DND-41 (cell line): ENCODE results near the gene MT1M.

Experiments
- ATAC-seq: fragments of 200-7000 bp; cut with Tn5 transposase; 3 replicates; pipeline ENCODE4 v1.9.1; 2021; ENCODE audit warnings: low read depth; ENCODE audit not compliant: insufficient read depth
- DNase-seq: peaks from one replicate; pipeline ENCODE4 v3.0.0-alpha.2; 2020
- H2AFZ ChIP-seq: 2 replicates; pipeline ENCODE4 v1.6.0; 2012; ENCODE audit warnings: low read depth, low read length
- H3K27ac ChIP-seq: 2 replicates; pipeline ENCODE4 v1.5.1; 2012; ENCODE audit warnings: low read length, inconsistent platforms
- H3K27me3 ChIP-seq: fragments of 200-600 bp; sonication (generic); 2 replicates; pipeline ENCODE4 v1.6.0; 2012; ENCODE audit warnings: low read length, mild to moderate bottlenecking, inconsistent platforms; ENCODE audit not compliant: insufficient read depth, poor library complexity
- H3K36me3 ChIP-seq: 2 replicates; pipeline ENCODE4 v1.5.1; 2012; ENCODE audit warnings: low read length, inconsistent platforms; ENCODE audit not compliant: insufficient read depth
- H3K4me1 ChIP-seq: 2 replicates; pipeline ENCODE4 v1.5.1; 2012; ENCODE audit warnings: mild to moderate bottlenecking, low read length; ENCODE audit not compliant: insufficient read depth
- H3K4me2 ChIP-seq: 2 replicates; pipeline ENCODE4 v1.6.0; 2012; ENCODE audit warnings: mild to moderate bottlenecking, moderate library complexity, low read length, inconsistent platforms; ENCODE audit not compliant: insufficient read depth
- H3K4me3 ChIP-seq, 2 experiments: fragments of 200-600 bp in 1 of 2; shearing (Covaris generic) in 1 of 2; 2 replicates each; pipeline ENCODE4 v1.5.1; 2012 to 2016; ENCODE audit warnings: inconsistent platforms in 2 of 2, low read length in 2 of 2, mild to moderate bottlenecking in 2 of 2, low read depth in 1 of 2, moderate library complexity in 1 of 2
- H3K79me2 ChIP-seq: 2 replicates; pipeline ENCODE4 v1.6.0; 2012; ENCODE audit warnings: low read length, inconsistent platforms; ENCODE audit not compliant: insufficient read depth
- H3K9ac ChIP-seq: 2 replicates; pipeline ENCODE4 v1.6.0; 2012; ENCODE audit warnings: low read depth, mild to moderate bottlenecking, inconsistent platforms, low read length, moderate library complexity
- H3K9me3 ChIP-seq: 2 replicates; pipeline ENCODE4 v1.5.1; 2012; ENCODE audit warnings: low read length, moderate library complexity, mild to moderate bottlenecking, inconsistent platforms; ENCODE audit not compliant: insufficient read depth, severe bottlenecking
- H4K20me1 ChIP-seq: 2 replicates; pipeline ENCODE4 v1.6.0; 2012; ENCODE audit warnings: low read length; ENCODE audit not compliant: insufficient read depth
- EZH2 ChIP-seq: IDR thresholded peaks from 3 replicates; pipeline ENCODE4 v1.6.1; 2012; ENCODE audit warnings: borderline replicate concordance, low read depth, mild to moderate bottlenecking, moderate library complexity, low read length, inconsistent platforms; ENCODE audit not compliant: severe bottlenecking
- TF ChIP-seq, protein P1 (sequence below): IDR thresholded peaks from 2 replicates; pipeline ENCODE4 v1.5.1; 2012; ENCODE audit warnings: borderline replicate concordance, low read length, moderate library complexity, mild to moderate bottlenecking; ENCODE audit not compliant: poor library complexity, severe bottlenecking; ENCODE audit errors: extremely low read depth

The MT1M gene

DNA sequence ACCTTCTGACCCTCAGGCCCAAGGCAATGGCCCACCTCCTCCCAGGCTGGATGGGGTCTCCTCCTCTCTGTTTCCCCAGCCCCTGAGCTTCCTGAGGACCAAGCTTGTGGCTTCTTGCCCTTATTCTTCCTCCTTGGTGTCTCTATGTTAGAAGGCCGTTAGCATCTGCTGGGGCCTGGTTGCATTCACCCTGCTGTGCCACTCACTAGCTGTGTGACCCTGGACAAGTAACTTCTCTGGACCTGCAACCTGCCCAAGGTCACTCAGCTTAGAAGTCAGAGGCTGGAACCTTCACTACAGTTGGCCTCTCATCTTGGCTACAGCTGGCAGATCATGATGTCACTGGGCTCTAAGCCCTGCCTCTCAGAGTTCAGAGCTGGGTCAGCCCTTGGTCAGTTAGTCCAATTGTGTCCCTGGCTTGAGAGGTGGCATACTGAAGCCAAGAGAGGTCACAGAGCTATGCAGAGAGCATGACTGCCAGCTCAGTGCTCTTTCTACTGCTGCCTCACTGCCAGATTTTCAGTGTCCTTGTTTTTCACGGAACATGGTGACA, 21.1 kb upstream of the MT1M start:
- no peaks in the 10 kb centered on the region for H3K36me3 ChIP-seq
- H3K4me2 ChIP-seq, result no peak overlapping the region
- H3K4me3 ChIP-seq, result no peak overlapping the region
- H4K20me1 ChIP-seq, result no peaks in the 10 kb centered on the region
- no peaks in the 10 kb centered on the region for H3K27me3 ChIP-seq
- ATAC-seq (no peak), DNase-seq (no peak)
- no peak overlapping the region for H3K9ac ChIP-seq
- 0 out of 2 replicates have a peak overlapping the region, but pooled peaks have one; percentile 62 for H3K27ac ChIP-seq
- no peaks in the 10 kb centered on the region for H3K79me2 ChIP-seq
- TF ChIP-seq, protein P1, sequence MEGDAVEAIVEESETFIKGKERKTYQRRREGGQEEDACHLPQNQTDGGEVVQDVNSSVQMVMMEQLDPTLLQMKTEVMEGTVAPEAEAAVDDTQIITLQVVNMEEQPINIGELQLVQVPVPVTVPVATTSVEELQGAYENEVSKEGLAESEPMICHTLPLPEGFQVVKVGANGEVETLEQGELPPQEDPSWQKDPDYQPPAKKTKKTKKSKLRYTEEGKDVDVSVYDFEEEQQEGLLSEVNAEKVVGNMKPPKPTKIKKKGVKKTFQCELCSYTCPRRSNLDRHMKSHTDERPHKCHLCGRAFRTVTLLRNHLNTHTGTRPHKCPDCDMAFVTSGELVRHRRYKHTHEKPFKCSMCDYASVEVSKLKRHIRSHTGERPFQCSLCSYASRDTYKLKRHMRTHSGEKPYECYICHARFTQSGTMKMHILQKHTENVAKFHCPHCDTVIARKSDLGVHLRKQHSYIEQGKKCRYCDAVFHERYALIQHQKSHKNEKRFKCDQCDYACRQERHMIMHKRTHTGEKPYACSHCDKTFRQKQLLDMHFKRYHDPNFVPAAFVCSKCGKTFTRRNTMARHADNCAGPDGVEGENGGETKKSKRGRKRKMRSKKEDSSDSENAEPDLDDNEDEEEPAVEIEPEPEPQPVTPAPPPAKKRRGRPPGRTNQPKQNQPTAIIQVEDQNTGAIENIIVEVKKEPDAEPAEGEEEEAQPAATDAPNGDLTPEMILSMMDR, result no peak
- TF ChIP-seq EZH2, result no peak
- no peak overlapping the region for H2AFZ ChIP-seq
- H3K9me3 ChIP-seq, result no peaks in the 10 kb centered on the region
- H3K4me1 ChIP-seq, result peaks cover 41% of the 10 kb centered on the region

DNA sequence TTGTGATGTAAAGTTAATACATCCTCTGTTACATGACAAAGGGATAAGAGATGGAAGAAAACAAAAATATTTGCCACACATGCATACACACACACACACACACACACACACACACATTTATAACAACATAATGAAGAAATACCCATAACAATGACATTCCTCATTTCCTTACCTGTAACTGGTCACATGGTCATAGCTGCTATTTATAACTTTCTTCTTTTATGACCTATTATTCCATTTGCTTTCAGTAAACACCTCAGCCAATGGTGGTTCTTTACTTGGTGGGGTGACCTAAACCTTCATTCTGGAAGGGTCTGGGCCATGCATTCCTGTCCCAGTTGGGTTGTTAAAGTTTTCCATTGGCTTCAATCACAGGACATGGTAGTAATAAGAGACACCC, 18.8 kb upstream of the MT1M start:
- Histone ChIP-seq H3K79me2 (no peaks in the 10 kb centered on the region), H3K9ac (no peak overlapping the region), H3K4me1 (peaks cover 25% of the 10 kb centered on the region), H3K36me3 (no peaks in the 10 kb centered on the region), H3K4me2 (no peak overlapping the region), H4K20me1 (no peaks in the 10 kb centered on the region), H3K27ac (no peak overlapping the region), H3K27me3 (peaks cover 7% of the 10 kb centered on the region), H3K4me3 (no peak overlapping the region), H3K9me3 (no peaks in the 10 kb centered on the region), H2AFZ (no peak overlapping the region)
- TF ChIP-seq, protein P1, result no peak
- no peak for TF ChIP-seq EZH2
- no peak for DNase-seq
- no peak for ATAC-seq

DNA sequence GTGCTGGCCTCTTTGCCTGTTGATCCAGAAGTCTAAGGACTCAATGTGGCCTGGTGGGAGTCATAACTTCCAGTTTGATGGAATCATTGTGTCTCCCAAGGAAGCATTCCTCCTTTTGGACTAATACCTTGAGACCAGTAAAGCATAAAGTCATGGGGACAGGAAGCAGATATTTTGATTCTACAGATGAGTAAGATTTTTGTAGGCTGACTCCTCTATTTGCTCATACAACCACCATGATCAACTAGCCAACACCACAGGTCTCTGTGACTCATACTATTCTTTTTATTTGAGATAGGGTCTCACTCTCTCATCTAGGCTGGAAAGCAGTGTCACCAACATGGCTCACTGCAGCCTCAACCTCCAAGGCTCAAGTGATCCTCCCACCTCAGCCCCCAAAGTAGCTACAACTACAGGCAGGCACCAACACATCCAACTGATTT, 17.9 kb upstream of the MT1M start:
- Histone ChIP-seq H3K9me3 (no peaks in the 10 kb centered on the region), H4K20me1 (no peaks in the 10 kb centered on the region), H2AFZ (no peak overlapping the region), H3K27me3 (peaks cover 7% of the 10 kb centered on the region), H3K36me3 (no peaks in the 10 kb centered on the region), H3K4me3 (no peak overlapping the region), H3K4me2 (no peak overlapping the region), H3K27ac (no peak overlapping the region), H3K4me1 (peaks cover 16% of the 10 kb centered on the region), H3K9ac (no peak overlapping the region), H3K79me2 (no peaks in the 10 kb centered on the region)
- TF ChIP-seq, protein P1, result no peak
- TF ChIP-seq EZH2, result no peak
- DNase-seq (no peak), ATAC-seq (no peak)
